Endothelial cell of umbilical vein (primary cell): ENCODE measurements around the gene IL3. TPM values are rescaled to one million over a fixed set of nuclear protein-coding genes. Genes with fewer than 3 reads are reported as not detected.

Experiments used
- BruUV-seq: library from RNA; stranded (reverse); fragments of 400-500 nt; replicated peaks from 2 replicates; lab custom pipeline; 2021; lab: Mats Ljungman, UMichigan
- CTCF ChIA-PET: fragments of 300-600, 350-600 bp; sonication (Branson Sonifier 250); formaldehyde crosslinking; loops from one replicate; lab custom pipeline; 2021; ENCODE audit warnings: antibody characterized with exemption, inconsistent platforms; lab: Charles Lee
- POLR2A ChIA-PET: fragments of 300-600, 350-600 bp; sonication (Branson Sonifier 250); formaldehyde crosslinking; loops from one replicate; lab custom pipeline; 2021; ENCODE audit warnings: antibody characterized with exemption, inconsistent platforms; lab: Charles Lee
- DNase-seq: peaks from one replicate; pipeline ENCODE4 v3.0.0-alpha.2; 2011; ENCODE audit warnings: low read depth, low spot score
- FAIRE-seq: peaks from 2 replicates; lab custom pipeline; 2011; peaks lifted over from hg19 to GRCh38; lab: Jason Lieb, UNC
- H2AFZ ChIP-seq: 2 replicates; pipeline ENCODE4 v1.6.0; 2012; ENCODE audit warnings: low read depth, low read length, control low read depth, inconsistent platforms
- H3K27ac ChIP-seq: 2 replicates; pipeline ENCODE4 v1.5.1; 2011; ENCODE audit warnings: low read depth, mild to moderate bottlenecking, control low read depth, low read length, moderate library complexity; ENCODE audit not compliant: insufficient read depth
- H3K27me3 ChIP-seq, 2 experiments: 2 replicates each; pipeline versions ENCODE4 v1.6.0 to v1.6.1; 2011; ENCODE audit warnings: low read length in 2 of 2, mixed read lengths in 1 of 2; ENCODE audit not compliant: control insufficient read depth in 2 of 2, insufficient read depth in 2 of 2
- H3K36me3 ChIP-seq, 2 experiments: 2 replicates in 1 of 2; 3 replicates in 1 of 2; pipeline ENCODE4 v1.5.1; 2011; ENCODE audit warnings: low read length in 2 of 2, mild to moderate bottlenecking in 1 of 2, moderate library complexity in 1 of 2; ENCODE audit not compliant: control insufficient read depth in 2 of 2, insufficient read depth in 2 of 2; ENCODE audit errors: extremely low read depth in 1 of 2
- H3K4me1 ChIP-seq: 3 replicates; pipeline ENCODE4 v1.5.1; 2011; ENCODE audit warnings: mild to moderate bottlenecking, low read length; ENCODE audit not compliant: control insufficient read depth, insufficient read depth; ENCODE audit errors: extremely low read depth
- H3K4me2 ChIP-seq: 2 replicates; pipeline ENCODE4 v1.6.1; 2011; ENCODE audit warnings: low read length, control low read depth, mixed read lengths; ENCODE audit not compliant: insufficient read depth
- H3K4me3 ChIP-seq, 3 experiments: fragments of 200-600 bp in 1 of 3; sonication (generic), shearing (Covaris generic) in 1 of 3; replicated peaks in 1 of 3; 2 replicates each; pipeline ENCODE4 v1.5.1; 2011 to 2016; ENCODE audit warnings: control low read depth in 3 of 3, low read length in 3 of 3, mild to moderate bottlenecking in 2 of 3, inconsistent platforms in 1 of 3, low read depth in 1 of 3, moderate library complexity in 1 of 3; ENCODE audit not compliant: insufficient read depth in 1 of 3
- H3K79me2 ChIP-seq: 2 replicates; pipeline ENCODE4 v1.6.0; 2012; ENCODE audit warnings: low read length, inconsistent platforms; ENCODE audit not compliant: control insufficient read depth, insufficient read depth
- H3K9ac ChIP-seq: replicated peaks from 2 replicates; pipeline ENCODE3; 2011; ENCODE audit warnings: low read length, control low read depth; ENCODE audit not compliant: insufficient read depth; ENCODE audit errors: extremely low read depth
- H3K9me1 ChIP-seq: replicated peaks from 3 replicates; pipeline ENCODE4 v1.6.0; 2011; ENCODE audit warnings: mild to moderate bottlenecking, low read length; ENCODE audit not compliant: control insufficient read depth, insufficient read depth; ENCODE audit errors: extremely low read depth
- H3K9me3 ChIP-seq: replicated peaks from 2 replicates; pipeline ENCODE4 v1.5.1; 2012; ENCODE audit warnings: low read length, inconsistent platforms; ENCODE audit not compliant: control insufficient read depth, insufficient read depth
- H4K20me1 ChIP-seq: replicated peaks from 2 replicates; pipeline ENCODE3; 2011; ENCODE audit warnings: mild to moderate bottlenecking, low read length; ENCODE audit not compliant: control insufficient read depth, insufficient read depth; ENCODE audit errors: extremely low read depth
- EZH2 ChIP-seq: IDR thresholded peaks from 2 replicates; pipeline ENCODE4 v1.6.1; 2012; ENCODE audit warnings: borderline replicate concordance, low read depth, mild to moderate bottlenecking, moderate library complexity, low read length, inconsistent platforms; ENCODE audit not compliant: severe bottlenecking
- FOS ChIP-seq: IDR thresholded peaks from 2 replicates; pipeline ENCODE4 v1.6.1; 2011; ENCODE audit warnings: mild to moderate bottlenecking, low read length, moderate library complexity, borderline replicate concordance; ENCODE audit not compliant: insufficient read depth
- GATA2 ChIP-seq: IDR thresholded peaks from 2 replicates; pipeline ENCODE4 v1.7.0; 2011; ENCODE audit warnings: low read depth, mild to moderate bottlenecking, moderate library complexity, mixed read lengths, low read length; ENCODE audit not compliant: insufficient read length, insufficient read depth
- JUN ChIP-seq: IDR thresholded peaks from 2 replicates; pipeline ENCODE4 v1.6.1; 2011; ENCODE audit warnings: borderline replicate concordance, low read depth; ENCODE audit not compliant: insufficient read length, insufficient read depth
- MYC ChIP-seq: IDR thresholded peaks from one replicate; pipeline ENCODE4 v1.6.1; 2011; ENCODE audit warnings: mild to moderate bottlenecking, low read depth, low read length
- POLR2A ChIP-seq: IDR thresholded peaks from 2 replicates; pipeline ENCODE4 v1.6.1; 2012; ENCODE audit warnings: low read depth, mild to moderate bottlenecking, control low read depth, low read length
- POLR2AphosphoS5 ChIP-seq: IDR thresholded peaks from 2 replicates; pipeline ENCODE4 v1.6.1; 2012; ENCODE audit warnings: low read depth, mild to moderate bottlenecking, control low read depth, low read length, moderate library complexity; ENCODE audit not compliant: insufficient read depth
- dilution Hi-C: fragments of 300-500 bp; cut with MboI; formaldehyde crosslinking; loops from one replicate; pipeline ENCODE4 v1.15.0; 2019; ENCODE audit warnings: low sequenced_read_pairs; ENCODE audit not compliant: extremely low pct_ligation_motif_present
- intact Hi-C: fragments of 100-400 bp; cut with micrococcal nuclease; formaldehyde crosslinking; loops from one replicate; pipeline ENCODE4 v1.10.0; 2022
- polyA plus RNA-seq, 4 experiments: library from polyadenylated mRNA; depleted of rRNA in 3 of 4; stranded (reverse) in 3 of 4; unstranded in 1 of 4; fragments of >200 nt; gene quantifications; 2 replicates each; pipeline versions ENCODE4 v1.2.1 to v1.2.3, GENCODE V29; 2011 to 2012; ENCODE audit warnings: missing spikeins in 1 of 4
- total RNA-seq: library from RNA; stranded (reverse); gene quantifications from 2 replicates; pipeline ENCODE4 v1.2.3, GENCODE V29; 2021
- TF ChIP-seq, protein P1 (sequence below), 2 donors: IDR thresholded peaks; 1 replicate in 1 of 2; 2 replicates in 1 of 2; pipeline ENCODE4 v1.5.1; 2011; ENCODE audit warnings: low read length in 2 of 2, mild to moderate bottlenecking in 2 of 2, moderate library complexity in 2 of 2, control low read depth in 1 of 2, inconsistent platforms in 1 of 2, low read depth in 1 of 2; ENCODE audit not compliant: insufficient read depth in 1 of 2; ENCODE audit errors: extremely low read depth in 1 of 2
- TF ChIP-seq, protein P2 (sequence below): IDR thresholded peaks from 2 replicates; pipeline ENCODE4 v1.6.1; 2011; ENCODE audit not compliant: insufficient read depth, insufficient read length

Gene IL3
- total and polyA plus RNA-seq, 2 donors (not counting 3 experiments of a cell fraction or from before 2014, with no cell fraction given), result not detected

DNA sequence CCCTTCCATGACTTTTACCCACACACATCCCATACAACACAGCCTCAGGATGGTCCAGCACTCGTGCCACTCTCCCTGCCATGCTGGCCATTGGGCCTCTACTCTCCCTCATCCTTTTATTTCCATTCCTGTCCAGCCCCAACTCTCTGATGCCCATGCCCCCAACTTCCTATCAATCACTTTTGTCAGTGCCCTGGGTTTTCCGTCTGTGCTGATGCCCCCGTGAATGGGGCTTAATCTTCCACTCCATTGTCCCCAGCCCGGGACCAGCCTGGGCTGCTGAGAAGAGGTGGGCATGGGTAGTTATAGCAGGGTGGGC, 36.4 kb upstream of the IL3 start:
- intact Hi-C loops (no loop called here), dilution Hi-C loops (loop anchor here (25.0 kb wide), 1 partner anchor 437 kb away; no protein-coding TSS in a partner anchor)
- no peaks in the 10 kb centered on the region for H3K9me3 ChIP-seq
- H3K9me1 ChIP-seq, result no peaks in the 10 kb centered on the region
- no peak overlapping the region for H3K27ac ChIP-seq
- no peaks in the 10 kb centered on the region for H3K79me2 ChIP-seq
- peaks cover 12 to 13% of the 10 kb centered on the region in 2 experiments for H3K27me3 ChIP-seq
- no peak for FAIRE-seq
- no TSS peak for BruUV-seq
- no peak overlapping the region for H2AFZ ChIP-seq
- H3K4me1 ChIP-seq, result no peaks in the 10 kb centered on the region
- TF ChIP-seq JUN, result no peak
- TF ChIP-seq, protein P1, sequence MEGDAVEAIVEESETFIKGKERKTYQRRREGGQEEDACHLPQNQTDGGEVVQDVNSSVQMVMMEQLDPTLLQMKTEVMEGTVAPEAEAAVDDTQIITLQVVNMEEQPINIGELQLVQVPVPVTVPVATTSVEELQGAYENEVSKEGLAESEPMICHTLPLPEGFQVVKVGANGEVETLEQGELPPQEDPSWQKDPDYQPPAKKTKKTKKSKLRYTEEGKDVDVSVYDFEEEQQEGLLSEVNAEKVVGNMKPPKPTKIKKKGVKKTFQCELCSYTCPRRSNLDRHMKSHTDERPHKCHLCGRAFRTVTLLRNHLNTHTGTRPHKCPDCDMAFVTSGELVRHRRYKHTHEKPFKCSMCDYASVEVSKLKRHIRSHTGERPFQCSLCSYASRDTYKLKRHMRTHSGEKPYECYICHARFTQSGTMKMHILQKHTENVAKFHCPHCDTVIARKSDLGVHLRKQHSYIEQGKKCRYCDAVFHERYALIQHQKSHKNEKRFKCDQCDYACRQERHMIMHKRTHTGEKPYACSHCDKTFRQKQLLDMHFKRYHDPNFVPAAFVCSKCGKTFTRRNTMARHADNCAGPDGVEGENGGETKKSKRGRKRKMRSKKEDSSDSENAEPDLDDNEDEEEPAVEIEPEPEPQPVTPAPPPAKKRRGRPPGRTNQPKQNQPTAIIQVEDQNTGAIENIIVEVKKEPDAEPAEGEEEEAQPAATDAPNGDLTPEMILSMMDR (IDR thresholded peaks at IDR 0.05; ENCODE audit: extremely low read depth in 1 of 2, insufficient read depth in 1 of 2, low read depth in 1 of 2, low read length in 2 of 2), result no peak
- TF ChIP-seq GATA2, result no peak
- no peak for TF ChIP-seq EZH2
- TF ChIP-seq, protein P2, sequence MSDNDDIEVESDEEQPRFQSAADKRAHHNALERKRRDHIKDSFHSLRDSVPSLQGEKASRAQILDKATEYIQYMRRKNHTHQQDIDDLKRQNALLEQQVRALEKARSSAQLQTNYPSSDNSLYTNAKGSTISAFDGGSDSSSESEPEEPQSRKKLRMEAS, result no peak
- TF ChIP-seq MYC, result no peak
- TF ChIP-seq FOS, result no peak
- no peak for TF ChIP-seq POLR2AphosphoS5
- no peak for TF ChIP-seq POLR2A
- POLR2A ChIA-PET, result no interaction called here
- DNase-seq, result no peak
- CTCF ChIA-PET, result no interaction called here
- no peak overlapping the region for H3K4me3 ChIP-seq
- H3K4me2 ChIP-seq, result no peak overlapping the region
- H4K20me1 ChIP-seq, result no peaks in the 10 kb centered on the region
- H3K36me3 ChIP-seq, result no peaks in the 10 kb centered on the region
- no peak overlapping the region for H3K9ac ChIP-seq
